ENCODE measurements around the gene TLK1. TPM values are rescaled to one million over a fixed set of nuclear protein-coding genes. Genes with fewer than 3 reads are reported as not detected.
"Not testable (repeated sequence)": the region's sequence is repeated elsewhere in the genome, so short reads cannot be mapped to it uniquely, and the experiment has no call there.

Gene TLK1
- total and polyA plus RNA-seq, 4 donors: 7.7 to 19.6 (median 15.6) TPM

- TF ChIP-seq ATF3 (IDR thresholded peaks at IDR 0.05) (no peak), SP1 (IDR thresholded peaks at IDR 0.05) (no peak), HNF4G (IDR thresholded peaks at IDR 0.05) (no peak), GABPA (IDR thresholded peaks at IDR 0.05 in 1 of 2, conservative IDR thresholded peaks at IDR 0.05 in 1 of 2) (no peak), FOXA1 (IDR thresholded peaks at IDR 0.05) (no peak), NR2F2 (IDR thresholded peaks at IDR 0.05) (no peak), FOXA2 (IDR thresholded peaks at IDR 0.05) (no peak)
These were observed 65.6 kb downstream of the TLK1 start (continued) for GRCh38 chr2:171095014-171095582.

- H3K27me3 ChIP-seq (ENCODE audit: control insufficient read depth in 4 of 4, insufficient read depth in 4 of 4, low read length in 3 of 4); H3K36me3 ChIP-seq (ENCODE audit: control insufficient read depth in 4 of 4, insufficient read depth in 3 of 4, low read depth in 1 of 4, low read length in 3 of 4); H3K27ac ChIP-seq (ENCODE audit: low read depth in 1 of 2, low read length in 2 of 2); H3K9ac ChIP-seq (ENCODE audit: low read depth in 1 of 2, low read length in 2 of 2); H3K4me3 ChIP-seq (ENCODE audit: low read depth in 1 of 3, low read length in 3 of 3); DNase-seq (ENCODE audit: low spot score); H3K9me3 ChIP-seq (ENCODE audit: control insufficient read depth in 4 of 4, low read length in 3 of 4): not testable (repeated sequence)
- 95% methylated on average over 11 of the region's 11 CpGs for WGBS
- H3K4me1 ChIP-seq (ENCODE audit: control insufficient read depth in 4 of 4, insufficient read depth in 4 of 4, low read length in 3 of 4): peaks cover 4 to 23% (median 11%) of the 10 kb centered on the region in 4 donors
These were observed 69.2 kb downstream of the TLK1 start for GRCh38 chr2:171091517-171091916.

GRCh38 chr2:171089489-171089888, 71.2 kb downstream of the TLK1 start:
- Histone ChIP-seq H3K27me3 (ENCODE audit: control insufficient read depth in 4 of 4, insufficient read depth in 4 of 4, low read length in 3 of 4) (no peaks in the 10 kb centered on the region), H3K27ac (ENCODE audit: low read depth in 1 of 2, low read length in 2 of 2) (peak overlapping the region in 1 of 2 donors; percentile 33), H3K4me3 (ENCODE audit: low read depth in 1 of 3, low read length in 3 of 3) (no peak overlapping the region), H3K9me3 (ENCODE audit: control insufficient read depth in 4 of 4, low read length in 3 of 4) (no peaks in the 10 kb centered on the region), H3K36me3 (ENCODE audit: control insufficient read depth in 4 of 4, insufficient read depth in 3 of 4, low read depth in 1 of 4, low read length in 3 of 4) (no peaks in the 10 kb centered on the region), H3K4me1 (ENCODE audit: control insufficient read depth in 4 of 4, insufficient read depth in 4 of 4, low read length in 3 of 4) (peaks cover 4 to 27% (median 11%) of the 10 kb centered on the region in 4 donors), H3K9ac (ENCODE audit: low read depth in 1 of 2, low read length in 2 of 2) (no peak overlapping the region)
- TF ChIP-seq REST (IDR thresholded peaks at IDR 0.05) (peak; percentile 67), FOXA1 (IDR thresholded peaks at IDR 0.05) (peak; percentile 89), TAF1 (conservative IDR thresholded peaks at IDR 0.05) (no peak), HNF4A (conservative IDR thresholded peaks at IDR 0.05) (peak; percentile 89 to 90), FOXA2 (IDR thresholded peaks at IDR 0.05) (peak; percentile 89), JUND (IDR thresholded peaks at IDR 0.05) (peak in 1 of 2 donors; percentile 53), RXRA (IDR thresholded peaks at IDR 0.05) (peak; percentile 58 to 72), ZBTB33 (IDR thresholded peaks at IDR 0.05) (peak; percentile 58), GABPA (IDR thresholded peaks at IDR 0.05 in 1 of 2, conservative IDR thresholded peaks at IDR 0.05 in 1 of 2) (peak in 1 of 2 donors; percentile 14), ATF3 (IDR thresholded peaks at IDR 0.05) (peak; percentile 38), CTCF (IDR thresholded peaks at IDR 0.05; ENCODE audit: low read depth, low read length, missing input control) (no peak), RAD21 (IDR thresholded peaks at IDR 0.05) (peak; percentile 31 to 41), NR2F2 (IDR thresholded peaks at IDR 0.05) (no peak), EGR1 (IDR thresholded peaks at IDR 0.05; ENCODE audit: low read depth in 2 of 2) (no peak), HNF4G (IDR thresholded peaks at IDR 0.05) (peak; percentile 41), MAX (IDR thresholded peaks at IDR 0.05) (peak; percentile 33), YY1 (IDR thresholded peaks at IDR 0.05) (peak; percentile 18), SP1 (IDR thresholded peaks at IDR 0.05) (peak; percentile 88)
- DNase-seq (ENCODE audit: low spot score): no peak
- 45% methylated on average over 6 of the region's 6 CpGs for WGBS
